Small intestine (tissue), 7 donors: ENCODE data around the gene CHN2. TPM values are rescaled to one million over a fixed set of nuclear protein-coding genes. Genes with fewer than 3 reads are reported as not detected.

Experiments
- DNase-seq, 2 donors: peaks; one replicate each; pipeline versions ENCODE4 v3.0.0 to v3.0.0-alpha.2; 2013
- FAIRE-seq: peaks from 2 replicates; lab custom pipeline; 2012; peaks lifted over from hg19 to GRCh38; lab: Jason Lieb, UNC
- H3K27ac ChIP-seq, 3 donors: one replicate each; pipeline ENCODE4 v1.5.1; 2013; ENCODE audit warnings: low read length in 2 of 3, mild to moderate bottlenecking in 2 of 3, control low read depth in 1 of 3, inconsistent platforms in 1 of 3, low read depth in 1 of 3, moderate library complexity in 1 of 3
- H3K27me3 ChIP-seq, 3 donors: one replicate each; pipeline ENCODE4 v1.6.1; 2013; ENCODE audit warnings: low read length in 3 of 3, inconsistent platforms in 1 of 3; ENCODE audit not compliant: control insufficient read depth in 3 of 3, insufficient read depth in 3 of 3
- H3K36me3 ChIP-seq, 3 donors: one replicate each; pipeline ENCODE4 v1.6.1; 2013; ENCODE audit warnings: low read length in 3 of 3, inconsistent platforms in 1 of 3, low read depth in 1 of 3, mild to moderate bottlenecking in 1 of 3, moderate library complexity in 1 of 3; ENCODE audit not compliant: control insufficient read depth in 3 of 3, insufficient read depth in 2 of 3
- H3K4me1 ChIP-seq, 3 donors: one replicate each; pipeline ENCODE4 v1.6.1; 2013; ENCODE audit warnings: low read length in 2 of 3, inconsistent platforms in 1 of 3, low read depth in 1 of 3, mild to moderate bottlenecking in 1 of 3, moderate library complexity in 1 of 3; ENCODE audit not compliant: control insufficient read depth in 3 of 3, insufficient read depth in 2 of 3
- H3K4me3 ChIP-seq, 3 donors: one replicate each; pipeline ENCODE4 v1.5.1; 2013; ENCODE audit warnings: low read length in 3 of 3, control low read depth in 1 of 3, inconsistent platforms in 1 of 3, low read depth in 1 of 3, mild to moderate bottlenecking in 1 of 3, moderate library complexity in 1 of 3
- H3K9me3 ChIP-seq, 2 donors: one replicate each; pipeline ENCODE4 v1.6.1; 2013; ENCODE audit warnings: low read depth in 1 of 2, low read length in 1 of 2; ENCODE audit not compliant: control insufficient read depth in 2 of 2, insufficient read depth in 1 of 2
- WGBS, 3 donors: extraction: QIAGEN DNeasy Blood & Tissue Kit; methylation state at CpG; one replicate each; pipeline ENCODE4 v1.1.7; 2013; 5-methylcytosine and 5-hydroxymethylcytosine counted together
- polyA plus RNA-seq, 4 donors: library from polyadenylated mRNA; stranded (reverse) in 3 of 4; unstranded in 1 of 4; fragments of 200-250 nt in 3 of 4; fragments of 120-200 nt in 1 of 4; gene quantifications; one replicate each; pipeline versions ENCODE4 v1.2.1 to v1.2.3, GENCODE V29; 2013
- donor health status: healthy with polysubstance abuse.
- donor health status: control.
- donor health status: control.
- donor health status: Bipolar disorder and iron deficiency.
- donor health status: healthy.

The CHN2 gene
- polyA plus RNA-seq, 4 donors = 22.3 to 124 (median 45.2) TPM

GRCh38 chr7:29418056-29418455 lies 223.5 kb downstream of the CHN2 start:
- DNase-seq = no peak
- H3K4me1 ChIP-seq = peaks cover 3 to 40% (median 15%) of the 10 kb centered on the region in 3 donors
- no peak overlapping the region for H3K4me3 ChIP-seq
- no peak for FAIRE-seq
- H3K27ac ChIP-seq = peak overlapping the region in 1 of 3 donors; percentile 24
- H3K36me3 ChIP-seq = peaks cover 0 to 14% (median 0%) of the 10 kb centered on the region in 3 donors
- WGBS, 3 donors = 96 to 97% (median 96%) methylated on average over 12 of the region's 12 CpGs
- H3K9me3 ChIP-seq = no peaks in the 10 kb centered on the region
- no peaks in the 10 kb centered on the region for H3K27me3 ChIP-seq

- H3K9me3 ChIP-seq = no peaks in the 10 kb centered on the region
- 84 to 97% (median 87%) methylated on average over 6 of the region's 6 CpGs for WGBS, 3 donors
- no peak overlapping the region for H3K4me3 ChIP-seq
- H3K4me1 ChIP-seq = peaks cover 3 to 34% (median 17%) of the 10 kb centered on the region in 3 donors
- H3K36me3 ChIP-seq = peaks cover 0 to 14% (median 0%) of the 10 kb centered on the region in 3 donors
- H3K27me3 ChIP-seq = no peaks in the 10 kb centered on the region
- no peak for DNase-seq
- no peak for FAIRE-seq
- no peak overlapping the region for H3K27ac ChIP-seq
Observed at GRCh38 chr7:29418651-29419050, 224.1 kb downstream of the CHN2 start.

GRCh38 chr7:29420011-29420410 lies 225.4 kb downstream of the CHN2 start:
- H3K27ac ChIP-seq = no peak overlapping the region
- FAIRE-seq (no peak), DNase-seq (no peak)
- H3K36me3 ChIP-seq = peaks cover 0 to 9% (median 0%) of the 10 kb centered on the region in 3 donors
- H3K4me3 ChIP-seq = no peak overlapping the region
- no peaks in the 10 kb centered on the region for H3K9me3 ChIP-seq
- H3K27me3 ChIP-seq = no peaks in the 10 kb centered on the region
- peaks cover 3 to 26% (median 13%) of the 10 kb centered on the region in 3 donors for H3K4me1 ChIP-seq

GRCh38 chr7:29421010-29421956 lies 226.7 kb downstream of the CHN2 start:
- Histone ChIP-seq H3K4me1 (peaks cover 0 to 25% (median 9%) of the 10 kb centered on the region in 3 donors), H3K27me3 (no peaks in the 10 kb centered on the region), H3K27ac (no peak overlapping the region), H3K36me3 (peaks cover 0 to 9% (median 0%) of the 10 kb centered on the region in 3 donors), H3K9me3 (no peaks in the 10 kb centered on the region), H3K4me3 (no peak overlapping the region)
- FAIRE-seq (no peak), DNase-seq (no peak)
- WGBS, 3 donors = 80 to 84% (median 84%) methylated on average over 12 of the region's 12 CpGs

- peaks cover 0 to 24% (median 6%) of the 10 kb centered on the region in 3 donors for H3K4me1 ChIP-seq
- FAIRE-seq = no peak
- H3K4me3 ChIP-seq = no peak overlapping the region
- no peaks in the 10 kb centered on the region for H3K27me3 ChIP-seq
- peaks cover 0 to 6% (median 0%) of the 10 kb centered on the region in 3 donors for H3K36me3 ChIP-seq
- WGBS, 3 donors = 14 to 60% (median 33%) methylated on average over 5 of the region's 5 CpGs
- H3K27ac ChIP-seq = peak overlapping the region in 1 of 3 donors; percentile 40
- H3K9me3 ChIP-seq = no peaks in the 10 kb centered on the region
- DNase-seq = peak in 1 of 2 donors; percentile 55
Observed at GRCh38 chr7:29422829-29423228, 228.3 kb downstream of the CHN2 start.

- no peak overlapping the region for H3K27ac ChIP-seq
- DNase-seq (no peak), FAIRE-seq (no peak)
- H3K9me3 ChIP-seq = no peaks in the 10 kb centered on the region
- H3K4me1 ChIP-seq = peaks cover 0 to 35% (median 13%) of the 10 kb centered on the region in 3 donors
- no peaks in the 10 kb centered on the region for H3K27me3 ChIP-seq
- no peaks in the 10 kb centered on the region for H3K36me3 ChIP-seq
- H3K4me3 ChIP-seq = no peak overlapping the region
- WGBS, 3 donors = 70 to 77% (median 72%) methylated on average over 7 of the region's 7 CpGs
Observed at GRCh38 chr7:29424295-29424983, 229.9 kb downstream of the CHN2 start.

- Histone ChIP-seq H3K27ac (peak overlapping the region; percentile 9 to 47 (median 36)), H3K4me3 (no peak overlapping the region), H3K27me3 (no peaks in the 10 kb centered on the region), H3K36me3 (no peaks in the 10 kb centered on the region), H3K4me1 (peaks cover 0 to 38% (median 13%) of the 10 kb centered on the region in 3 donors), H3K9me3 (no peaks in the 10 kb centered on the region)
- WGBS, 3 donors = 18 to 70% (median 37%) methylated on average over 3 of the region's 3 CpGs
- FAIRE-seq (no peak), DNase-seq (peak; percentile 44 to 90)
Observed at GRCh38 chr7:29424984-29425309, 230.4 kb downstream of the CHN2 start.

GRCh38 chr7:29426587-29426986 lies 232.0 kb downstream of the CHN2 start:
- WGBS, 3 donors = 56 to 81% (median 60%) methylated on average over 5 of the region's 5 CpGs
- peaks cover 0 to 44% (median 19%) of the 10 kb centered on the region in 3 donors for H3K4me1 ChIP-seq
- H3K36me3 ChIP-seq = no peaks in the 10 kb centered on the region
- no peaks in the 10 kb centered on the region for H3K9me3 ChIP-seq
- DNase-seq (peak; percentile 74 to 93), FAIRE-seq (no peak)
- H3K4me3 ChIP-seq = no peak overlapping the region
- peak overlapping the region in 2 of 3 donors; percentile 30 to 76 for H3K27ac ChIP-seq
- H3K27me3 ChIP-seq = no peaks in the 10 kb centered on the region
